GM23248 (cell line): ENCODE measurements around the gene WNT16. TPM values are rescaled to one million over a fixed set of nuclear protein-coding genes. Genes with fewer than 3 reads are reported as not detected.
"Not testable (repeated sequence)": the region's sequence is repeated elsewhere in the genome, so short reads cannot be mapped to it uniquely, and the experiment has no call there.

ENCODE experiments used
- DNase-seq: peaks from one replicate; pipeline ENCODE4 v3.0.0-alpha.2; 2015
- H2AFZ ChIP-seq: fragments of 200-600 bp; sonication (generic); 2 replicates; pipeline ENCODE4 v1.6.1; 2016; ENCODE audit warnings: antibody characterized with exemption
- H3F3A ChIP-seq: fragments of 200-600 bp; sonication (generic); 2 replicates; pipeline ENCODE4 v1.6.1; 2016; ENCODE audit warnings: mild to moderate bottlenecking, antibody characterized with exemption, mixed run types; ENCODE audit not compliant: insufficient read depth
- H3K27ac ChIP-seq: fragments of 200-600 bp; sonication (generic); 2 replicates; pipeline ENCODE4 v1.5.1; 2016; ENCODE audit warnings: mild to moderate bottlenecking
- H3K27me3 ChIP-seq: fragments of 200-600 bp; sonication (generic); replicated peaks from 2 replicates; pipeline ENCODE4 v1.6.1; 2016; ENCODE audit warnings: mild to moderate bottlenecking; ENCODE audit not compliant: insufficient read depth
- H3K36me3 ChIP-seq: fragments of 200-600 bp; sonication (generic); 2 replicates; pipeline ENCODE4 v1.6.1; 2016; ENCODE audit warnings: low read depth, mild to moderate bottlenecking
- H3K4me1 ChIP-seq: fragments of 200-600 bp; sonication (generic); 2 replicates; pipeline ENCODE4 v1.6.1; 2016; ENCODE audit warnings: mild to moderate bottlenecking; ENCODE audit not compliant: insufficient read depth
- H3K4me2 ChIP-seq: fragments of 200-600 bp; sonication (generic); one replicate; pipeline ENCODE4 v1.6.1; 2016; ENCODE audit warnings: mild to moderate bottlenecking; ENCODE audit not compliant: unreplicated experiment
- H3K4me3 ChIP-seq: fragments of 200-600 bp; sonication (generic); 2 replicates; pipeline ENCODE4 v1.5.1; 2016; ENCODE audit warnings: mild to moderate bottlenecking
- H3K79me2 ChIP-seq: fragments of 200-600 bp; sonication (generic); 2 replicates; pipeline ENCODE4 v1.6.1; 2016; ENCODE audit warnings: mild to moderate bottlenecking; ENCODE audit not compliant: insufficient read depth
- H3K9ac ChIP-seq: fragments of 200-600 bp; sonication (generic); 2 replicates; pipeline ENCODE4 v1.6.1; 2016; ENCODE audit warnings: mild to moderate bottlenecking
- H3K9me2 ChIP-seq: fragments of 200-600 bp; sonication (generic); 2 replicates; pipeline ENCODE4 v1.6.1; 2016; ENCODE audit warnings: mixed run types, mild to moderate bottlenecking, moderate library complexity; ENCODE audit not compliant: insufficient read depth
- H3K9me3 ChIP-seq: fragments of 200-600 bp; sonication (generic); one replicate; pipeline ENCODE4 v1.6.1; 2017; ENCODE audit warnings: low read depth
- H4K20me1 ChIP-seq: fragments of 200-600 bp; sonication (generic); 2 replicates; pipeline ENCODE4 v1.6.0; 2016; ENCODE audit not compliant: insufficient read depth
- EZH2 ChIP-seq: fragments of 200-600 bp; sonication (generic); IDR thresholded peaks from 2 replicates; pipeline ENCODE4 v1.6.1; 2018; ENCODE audit warnings: antibody characterized with exemption, mild to moderate bottlenecking; ENCODE audit not compliant: insufficient read depth, poor library complexity, severe bottlenecking
- EZH2phosphoT487 ChIP-seq: fragments of 200-600 bp; sonication (generic); IDR thresholded peaks from 2 replicates; pipeline ENCODE4 v1.6.1; 2018; ENCODE audit warnings: antibody characterized with exemption, moderate library complexity, mild to moderate bottlenecking, low read depth; ENCODE audit not compliant: insufficient read depth
- WGBS, 2 experiments: methylation state at CpG; one replicate each; pipeline ENCODE4 v1.1.6; 2015 to 2017; ENCODE audit warnings: low lambda C conversion rate in 2 of 2, low coverage in 1 of 2; ENCODE audit errors: missing lambda C conversion rate in 2 of 2; 5-methylcytosine and 5-hydroxymethylcytosine counted together
- in situ Hi-C: fragments of 300-500 bp; cut with MboI; formaldehyde crosslinking; loops from 2 replicates; pipeline ENCODE4 v1.15.0; 2020
- polyA plus RNA-seq: library from polyadenylated mRNA; unstranded; fragments of >200 nt; fragmentation: Nextera tagmentation; extraction: Ambion mirVana; gene quantifications from 2 replicates; pipeline ENCODE4 v1.2.1, GENCODE V29; 2016
- total RNA-seq: library from RNA; depleted of rRNA; stranded (reverse); fragments of >200 nt; shearing (Covaris generic); gene quantifications from 2 replicates; pipeline ENCODE4 v1.2.3, GENCODE V29; 2014

WNT16 gene
- total and polyA plus RNA-seq, 2 experiments from 2014 or later = 0.22 to 0.23 TPM

DNA sequence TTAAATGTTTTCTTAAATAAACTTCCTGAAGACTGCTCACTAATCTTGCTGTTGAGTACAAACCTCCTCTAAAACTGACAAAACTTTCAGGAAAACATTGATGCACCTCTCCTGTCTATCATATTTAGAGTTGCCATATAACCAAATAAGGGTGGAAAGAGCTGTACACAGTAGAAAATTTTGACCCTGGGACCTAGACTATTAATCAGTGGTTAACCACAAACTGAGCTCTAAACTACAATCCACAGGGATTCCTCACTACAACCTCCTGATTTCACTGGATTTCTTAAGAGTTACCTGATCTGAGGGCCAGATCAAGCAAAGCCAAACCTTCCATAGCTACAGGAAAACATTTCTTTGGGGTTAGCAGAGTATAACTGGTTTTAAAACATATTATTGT lies 39.9 kb upstream of the WNT16 start:
- Histone ChIP-seq H2AFZ (no peak overlapping the region), H3K4me2 (no peak overlapping the region), H3F3A (no peaks in the 10 kb centered on the region), H3K9me2 (no peaks in the 10 kb centered on the region), H3K4me1 (peaks cover 21% of the 10 kb centered on the region), H3K27me3 (no peaks in the 10 kb centered on the region), H4K20me1 (no peaks in the 10 kb centered on the region), H3K4me3 (no peak overlapping the region), H3K9ac (no peak overlapping the region), H3K9me3 (no peaks in the 10 kb centered on the region), H3K79me2 (no peaks in the 10 kb centered on the region), H3K27ac (no peak overlapping the region), H3K36me3 (no peaks in the 10 kb centered on the region)
- peak; percentile 72 for DNase-seq
- in situ Hi-C loops = no loop called here
- no peak for TF ChIP-seq EZH2phosphoT487
- no peak for TF ChIP-seq EZH2

- DNase-seq, H2AFZ ChIP-seq, H3K79me2 ChIP-seq, H3K27me3 ChIP-seq, H3K9me2 ChIP-seq, H3K4me2 ChIP-seq, H3F3A ChIP-seq, H3K9me3 ChIP-seq, H3K9ac ChIP-seq, H3K4me3 ChIP-seq, in situ Hi-C loops, H3K36me3 ChIP-seq, H4K20me1 ChIP-seq, H3K27ac ChIP-seq: not testable (repeated sequence)
- 86 to 88% methylated on average over 5 of the region's 5 CpGs for WGBS, 2 experiments
- H3K4me1 ChIP-seq = peaks cover 21% of the 10 kb centered on the region
These were observed 38.9 kb upstream of the WNT16 start for GRCh38 chr7:121289930-121290329.

DNA sequence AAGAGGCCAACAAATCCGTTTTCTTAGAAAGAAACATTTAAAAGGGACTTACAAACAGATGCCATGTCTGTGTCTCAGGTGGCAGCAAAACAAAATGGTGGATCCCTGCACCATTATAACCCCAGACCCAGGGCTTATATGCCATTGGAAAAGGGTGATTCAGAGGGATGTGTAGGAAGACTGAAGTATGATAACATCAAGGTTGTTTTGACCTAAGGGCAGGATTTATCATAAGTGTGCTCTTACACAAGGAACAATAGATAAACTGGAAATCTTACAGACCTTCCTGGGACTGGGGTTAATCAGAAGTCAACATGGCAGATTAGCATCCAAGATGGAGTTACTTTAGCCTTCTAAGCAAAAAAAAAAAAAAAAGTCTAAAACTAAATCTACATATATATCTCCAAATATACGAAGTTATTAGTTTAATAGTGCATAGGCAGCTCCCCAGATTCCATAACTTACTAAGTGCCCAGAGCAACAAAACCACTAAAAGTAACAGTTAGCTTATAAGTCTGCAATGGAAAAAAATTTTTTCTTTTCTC lies 34.3 kb upstream of the WNT16 start:
- H3K9me2 ChIP-seq = no peaks in the 10 kb centered on the region
- H2AFZ ChIP-seq = no peak overlapping the region
- no peaks in the 10 kb centered on the region for H3K79me2 ChIP-seq
- H4K20me1 ChIP-seq = no peaks in the 10 kb centered on the region
- H3K9me3 ChIP-seq = no peaks in the 10 kb centered on the region
- H3K36me3 ChIP-seq = no peaks in the 10 kb centered on the region
- no peak overlapping the region for H3K27ac ChIP-seq
- no peaks in the 10 kb centered on the region for H3F3A ChIP-seq
- no peaks in the 10 kb centered on the region for H3K27me3 ChIP-seq
- H3K9ac ChIP-seq = no peak overlapping the region
- no peak overlapping the region for H3K4me3 ChIP-seq
- TF ChIP-seq EZH2phosphoT487 (no peak), EZH2 (no peak)
- peaks cover under 1% of the 10 kb centered on the region; the same call in 1 of the 2 replicates for H3K4me1 ChIP-seq
- no peak overlapping the region for H3K4me2 ChIP-seq
- in situ Hi-C loops = no loop called here
- WGBS, 2 experiments = 94 to 95% methylated on average over 2 of the region's 2 CpGs
- DNase-seq = no peak

DNA sequence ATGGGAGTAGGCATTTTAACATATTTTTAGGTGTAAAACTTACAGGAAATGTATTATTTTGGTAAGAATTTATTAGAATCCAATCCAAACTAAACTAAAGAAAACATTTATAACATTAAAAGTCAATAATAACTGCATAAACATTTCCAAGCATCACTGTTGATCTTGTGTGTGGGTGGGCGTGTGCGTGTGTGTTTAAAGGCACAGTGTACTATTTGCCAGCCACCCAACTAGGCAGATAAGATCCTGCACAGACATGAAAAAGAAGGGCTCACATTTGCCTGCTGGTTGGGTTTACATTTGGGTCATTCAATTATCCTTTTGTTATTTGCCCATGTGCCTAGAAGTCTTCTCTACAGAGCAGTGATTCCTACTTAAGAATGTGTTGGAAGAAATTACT lies 31.0 kb upstream of the WNT16 start:
- no peak overlapping the region for H3K27ac ChIP-seq
- 98 to 100% methylated on average over 2 of the region's 2 CpGs for WGBS, 2 experiments
- H3K9ac ChIP-seq = no peak overlapping the region
- no peak overlapping the region for H3K4me2 ChIP-seq
- H3K9me3 ChIP-seq = no peaks in the 10 kb centered on the region
- no peak for DNase-seq
- no peak overlapping the region for H3K4me3 ChIP-seq
- H3K79me2 ChIP-seq = no peaks in the 10 kb centered on the region
- no peak overlapping the region for H2AFZ ChIP-seq
- no peaks in the 10 kb centered on the region for H4K20me1 ChIP-seq
- H3K27me3 ChIP-seq = no peaks in the 10 kb centered on the region
- H3K9me2 ChIP-seq = no peaks in the 10 kb centered on the region
- 0 out of 2 replicates have a peak, but pooled peaks cover 4% of the 10 kb centered on the region for H3F3A ChIP-seq
- TF ChIP-seq EZH2 (no peak), EZH2phosphoT487 (no peak)
- in situ Hi-C loops = no loop called here
- H3K4me1 ChIP-seq = 0 out of 2 replicates have a peak, but pooled peaks cover 3% of the 10 kb centered on the region
- no peaks in the 10 kb centered on the region for H3K36me3 ChIP-seq

- Histone ChIP-seq H3K27ac (no peak overlapping the region), H2AFZ (no peak overlapping the region), H3K4me1 (0 out of 2 replicates have a peak, but pooled peaks cover 5% of the 10 kb centered on the region), H4K20me1 (no peaks in the 10 kb centered on the region), H3K4me2 (no peak overlapping the region), H3K36me3 (no peaks in the 10 kb centered on the region), H3K4me3 (no peak overlapping the region), H3K79me2 (no peaks in the 10 kb centered on the region), H3F3A (0 out of 2 replicates have a peak, but pooled peaks cover 4% of the 10 kb centered on the region), H3K9me2 (no peaks in the 10 kb centered on the region), H3K9ac (no peak overlapping the region), H3K27me3 (no peaks in the 10 kb centered on the region), H3K9me3 (no peaks in the 10 kb centered on the region)
- in situ Hi-C loops = no loop called here
- WGBS, 2 experiments = 58 to 67% methylated on average over 2 of the region's 2 CpGs
- no peak for DNase-seq
- TF ChIP-seq EZH2phosphoT487 (no peak), EZH2 (no peak)
These were observed 30.0 kb upstream of the WNT16 start for GRCh38 chr7:121298831-121299239.
